Osteoblast (primary cell): ENCODE results near the gene CARD8. TPM values are rescaled to one million over a fixed set of nuclear protein-coding genes. Genes with fewer than 3 reads are reported as not detected.
"Not testable (repeated sequence)": the region's sequence is repeated elsewhere in the genome, so short reads cannot be mapped to it uniquely, and the experiment has no call there.

Source experiments
- DNase-seq: peaks from one replicate; pipeline ENCODE4 v3.0.0; 2011; ENCODE audit warnings: low spot score, mixed read lengths; ENCODE audit not compliant: insufficient read length; ENCODE audit errors: missing footprints
- H2AFZ ChIP-seq: 2 replicates; pipeline ENCODE4 v1.6.0; 2011; ENCODE audit warnings: mild to moderate bottlenecking, low read length
- H3K27ac ChIP-seq: 2 replicates; pipeline ENCODE4 v1.5.1; 2011; ENCODE audit warnings: mild to moderate bottlenecking, low read depth, low read length, moderate library complexity
- H3K27me3 ChIP-seq: 2 replicates; pipeline ENCODE4 v1.6.0; 2012; ENCODE audit warnings: mild to moderate bottlenecking, control low read depth, inconsistent platforms, low read length, moderate library complexity; ENCODE audit not compliant: insufficient read depth
- H3K36me3 ChIP-seq: 2 replicates; pipeline ENCODE4 v1.5.1; 2011; ENCODE audit warnings: mild to moderate bottlenecking, low read length, control low read depth, moderate library complexity; ENCODE audit not compliant: insufficient read depth
- H3K4me1 ChIP-seq: 2 replicates; pipeline ENCODE4 v1.5.1; 2011; ENCODE audit warnings: mild to moderate bottlenecking, low read length, control low read depth, moderate library complexity; ENCODE audit not compliant: insufficient read depth
- H3K4me2 ChIP-seq: 2 replicates; pipeline ENCODE4 v1.6.0; 2011; ENCODE audit warnings: mild to moderate bottlenecking, low read length; ENCODE audit not compliant: insufficient read depth
- H3K4me3 ChIP-seq: fragments of 200-600 bp; sonication (generic); 3 replicates; pipeline ENCODE4 v1.5.1; 2012; ENCODE audit warnings: mild to moderate bottlenecking, low read length, inconsistent platforms; ENCODE audit not compliant: insufficient read depth
- H3K79me2 ChIP-seq: 2 replicates; pipeline ENCODE4 v1.6.0; 2012; ENCODE audit warnings: mild to moderate bottlenecking, low read length, control low read depth, inconsistent platforms; ENCODE audit not compliant: insufficient read depth
- H3K9me3 ChIP-seq: 2 replicates; pipeline ENCODE4 v1.5.1; 2011; ENCODE audit warnings: low read depth, low read length, control low read depth
- H4K20me1 ChIP-seq: 2 replicates; pipeline ENCODE4 v1.6.0; 2012; ENCODE audit warnings: mild to moderate bottlenecking, low read length, control low read depth; ENCODE audit not compliant: insufficient read depth
- total RNA-seq: library from RNA; depleted of rRNA; stranded (reverse); fragments of >200 nt; gene quantifications from 2 replicates; pipeline ENCODE4 v1.2.3, GENCODE V29; 2012
- TF ChIP-seq, protein P1 (sequence below): IDR thresholded peaks from 2 replicates; pipeline ENCODE4 v1.5.1; 2011; ENCODE audit warnings: mild to moderate bottlenecking, low read depth, low read length, moderate library complexity; ENCODE audit errors: extremely low read depth

CARD8 gene
- total RNA-seq, 1 donor, result 17.4 TPM

DNA sequence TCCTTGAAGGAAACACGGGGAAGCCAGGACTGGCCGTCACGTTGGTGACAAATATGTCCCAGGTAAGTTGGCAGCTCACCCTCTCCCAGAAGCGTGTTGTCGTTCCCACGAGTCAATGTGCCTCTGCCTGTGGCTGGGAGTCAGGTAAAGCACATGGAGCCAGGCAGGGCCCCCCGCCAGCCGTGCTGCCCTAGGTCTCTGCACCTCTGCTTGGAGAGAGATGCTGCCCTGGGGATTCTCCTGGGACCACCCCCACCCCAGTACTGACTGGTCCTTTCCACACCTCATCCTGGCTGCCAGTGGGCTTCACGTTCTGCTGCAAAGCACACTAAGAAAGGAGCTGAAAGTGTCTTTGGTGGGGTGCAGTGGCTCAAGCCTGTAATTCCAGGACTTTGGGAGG lies 24.0 kb upstream of the CARD8 start:
- Histone ChIP-seq H3K9me3 (peaks cover 4% of the 10 kb centered on the region), H3K27ac (no peak overlapping the region), H3K4me1 (peaks cover 6% of the 10 kb centered on the region), H3K4me2 (no peak overlapping the region), H3K27me3 (no peaks in the 10 kb centered on the region), H4K20me1 (no peaks in the 10 kb centered on the region), H3K4me3 (no peak overlapping the region), H3K36me3 (no peaks in the 10 kb centered on the region), H2AFZ (no peak overlapping the region), H3K79me2 (no peaks in the 10 kb centered on the region)
- TF ChIP-seq, protein P1, sequence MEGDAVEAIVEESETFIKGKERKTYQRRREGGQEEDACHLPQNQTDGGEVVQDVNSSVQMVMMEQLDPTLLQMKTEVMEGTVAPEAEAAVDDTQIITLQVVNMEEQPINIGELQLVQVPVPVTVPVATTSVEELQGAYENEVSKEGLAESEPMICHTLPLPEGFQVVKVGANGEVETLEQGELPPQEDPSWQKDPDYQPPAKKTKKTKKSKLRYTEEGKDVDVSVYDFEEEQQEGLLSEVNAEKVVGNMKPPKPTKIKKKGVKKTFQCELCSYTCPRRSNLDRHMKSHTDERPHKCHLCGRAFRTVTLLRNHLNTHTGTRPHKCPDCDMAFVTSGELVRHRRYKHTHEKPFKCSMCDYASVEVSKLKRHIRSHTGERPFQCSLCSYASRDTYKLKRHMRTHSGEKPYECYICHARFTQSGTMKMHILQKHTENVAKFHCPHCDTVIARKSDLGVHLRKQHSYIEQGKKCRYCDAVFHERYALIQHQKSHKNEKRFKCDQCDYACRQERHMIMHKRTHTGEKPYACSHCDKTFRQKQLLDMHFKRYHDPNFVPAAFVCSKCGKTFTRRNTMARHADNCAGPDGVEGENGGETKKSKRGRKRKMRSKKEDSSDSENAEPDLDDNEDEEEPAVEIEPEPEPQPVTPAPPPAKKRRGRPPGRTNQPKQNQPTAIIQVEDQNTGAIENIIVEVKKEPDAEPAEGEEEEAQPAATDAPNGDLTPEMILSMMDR, result no peak
- DNase-seq, result no peak

DNA sequence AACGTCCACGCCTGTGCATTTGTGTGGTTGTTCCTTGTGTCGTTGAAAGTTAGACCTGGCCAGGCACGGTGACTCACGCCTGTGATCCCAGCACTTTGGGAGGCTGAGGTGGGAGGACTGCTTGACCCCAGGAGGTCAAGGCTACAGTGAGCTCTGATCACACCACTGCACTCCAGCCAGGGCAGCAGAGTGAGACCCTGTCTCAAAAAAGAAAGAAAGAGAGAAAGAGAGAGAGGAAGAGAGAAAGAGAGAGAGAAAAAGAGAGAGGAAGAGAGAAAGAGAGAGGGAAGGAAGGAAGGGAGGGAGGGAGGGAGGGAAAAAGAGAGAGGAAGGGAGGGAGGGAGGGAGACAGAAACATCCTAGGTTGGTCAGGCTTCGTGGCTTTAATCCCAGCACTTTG lies 19.2 kb upstream of the CARD8 start:
- no peak overlapping the region for H3K4me2 ChIP-seq
- no peak overlapping the region for H3K4me3 ChIP-seq
- no peaks in the 10 kb centered on the region for H3K27me3 ChIP-seq
- H3K27ac ChIP-seq, result no peak overlapping the region
- peaks cover 3% of the 10 kb centered on the region for H3K4me1 ChIP-seq
- TF ChIP-seq, protein P1, result no peak
- no peak for DNase-seq
- H3K36me3 ChIP-seq, result no peaks in the 10 kb centered on the region
- H4K20me1 ChIP-seq, result no peaks in the 10 kb centered on the region
- no peaks in the 10 kb centered on the region for H3K79me2 ChIP-seq
- H3K9me3 ChIP-seq, result no peaks in the 10 kb centered on the region
- H2AFZ ChIP-seq, result no peak overlapping the region

DNA sequence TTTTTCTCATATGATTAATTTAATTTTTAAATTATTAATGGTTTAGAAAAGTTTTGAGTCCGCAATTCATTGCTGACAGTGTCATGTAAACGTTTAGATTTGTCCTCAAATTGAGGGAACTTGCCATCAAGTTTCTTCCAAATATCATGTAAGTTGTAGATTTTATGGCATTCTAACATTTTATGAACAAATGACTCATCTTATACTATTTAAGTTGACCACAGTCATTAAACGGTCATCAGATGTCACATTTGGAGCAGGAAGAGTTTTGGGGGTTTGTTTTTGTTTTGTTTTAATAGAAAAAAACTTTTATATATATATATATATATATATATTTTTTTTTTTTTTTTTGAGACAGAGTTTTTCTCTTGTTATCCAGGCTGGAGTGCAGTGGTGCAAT lies 18.5 kb upstream of the CARD8 start:
- H3K4me2 ChIP-seq, result no peak overlapping the region
- H3K4me3 ChIP-seq, result no peak overlapping the region
- no peaks in the 10 kb centered on the region for H4K20me1 ChIP-seq
- TF ChIP-seq, protein P1, result no peak
- H3K27me3 ChIP-seq, result no peaks in the 10 kb centered on the region
- DNase-seq, result peak; percentile 72
- no peak overlapping the region for H2AFZ ChIP-seq
- no peaks in the 10 kb centered on the region for H3K9me3 ChIP-seq
- no peak overlapping the region for H3K27ac ChIP-seq
- no peaks in the 10 kb centered on the region for H3K79me2 ChIP-seq
- peaks cover 3% of the 10 kb centered on the region for H3K4me1 ChIP-seq
- no peaks in the 10 kb centered on the region for H3K36me3 ChIP-seq

DNA sequence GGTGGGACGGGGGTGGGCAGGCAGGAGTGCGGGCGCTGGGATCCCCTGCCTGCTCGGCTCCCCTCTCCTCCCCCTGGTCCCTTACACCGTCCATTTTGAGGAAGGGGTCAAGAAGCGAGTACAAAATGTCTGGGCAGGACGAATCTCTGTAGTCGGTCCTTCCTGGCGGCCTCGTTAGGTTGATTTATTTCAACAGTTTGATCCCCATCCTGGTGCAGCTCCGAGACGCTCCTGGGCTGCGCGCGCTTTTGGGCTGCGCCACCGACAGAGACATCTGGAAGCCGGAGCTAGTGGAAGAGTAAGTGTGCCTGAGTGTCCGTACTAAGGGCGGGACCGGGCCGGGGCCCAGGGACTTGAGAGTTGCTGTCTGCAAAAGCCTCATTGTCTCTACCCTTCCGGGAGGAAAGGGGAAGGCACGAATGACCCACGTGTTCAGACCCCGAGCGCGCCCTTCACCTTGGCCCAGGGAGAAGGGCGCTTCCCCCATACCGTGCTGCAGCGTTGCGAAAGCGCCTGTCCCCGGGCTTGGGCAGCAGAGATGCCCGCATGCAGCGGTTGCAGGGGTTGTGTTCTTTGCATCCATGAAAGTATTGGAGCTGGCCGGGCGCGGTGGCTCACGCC lies 15.9 kb upstream of the CARD8 start:
- Histone ChIP-seq H3K4me1 (peaks cover 3% of the 10 kb centered on the region), H3K27ac (no peak overlapping the region), H2AFZ (peak overlapping the region; percentile 81), H4K20me1 (no peaks in the 10 kb centered on the region), H3K4me3 (peak overlapping the region; percentile 42), H3K4me2 (peak overlapping the region; percentile 82), H3K36me3 (no peaks in the 10 kb centered on the region), H3K79me2 (no peaks in the 10 kb centered on the region), H3K27me3 (no peaks in the 10 kb centered on the region), H3K9me3 (no peaks in the 10 kb centered on the region)
- peak; percentile 78 for DNase-seq
- TF ChIP-seq, protein P1, result no peak

DNA sequence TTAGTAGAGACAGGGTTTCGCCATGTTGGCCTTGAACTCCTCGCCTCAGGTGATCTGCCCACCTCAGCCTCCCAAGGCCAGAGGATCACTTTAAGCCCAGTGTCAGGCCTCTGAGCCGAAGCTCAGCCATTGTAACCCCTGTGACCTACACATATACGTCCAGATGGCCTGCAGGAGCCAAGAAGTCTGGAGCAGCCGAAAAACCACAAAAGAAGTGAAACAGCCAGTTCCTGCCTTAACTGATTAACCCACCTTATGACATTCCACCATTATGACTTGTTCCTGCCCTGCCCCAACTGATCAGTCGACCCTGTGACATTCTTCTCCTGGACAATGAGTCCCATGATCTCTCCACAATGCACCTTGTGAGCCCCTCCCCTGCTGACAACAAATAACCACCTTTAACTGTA lies 13.9 kb upstream of the CARD8 start:
- H3K9me3 ChIP-seq, DNase-seq, H3K4me2 ChIP-seq, H3K27me3 ChIP-seq, H3K79me2 ChIP-seq, H3K27ac ChIP-seq, H4K20me1 ChIP-seq, H2AFZ ChIP-seq, H3K36me3 ChIP-seq, H3K4me3 ChIP-seq, H3K4me1 ChIP-seq: not testable (repeated sequence)

DNA sequence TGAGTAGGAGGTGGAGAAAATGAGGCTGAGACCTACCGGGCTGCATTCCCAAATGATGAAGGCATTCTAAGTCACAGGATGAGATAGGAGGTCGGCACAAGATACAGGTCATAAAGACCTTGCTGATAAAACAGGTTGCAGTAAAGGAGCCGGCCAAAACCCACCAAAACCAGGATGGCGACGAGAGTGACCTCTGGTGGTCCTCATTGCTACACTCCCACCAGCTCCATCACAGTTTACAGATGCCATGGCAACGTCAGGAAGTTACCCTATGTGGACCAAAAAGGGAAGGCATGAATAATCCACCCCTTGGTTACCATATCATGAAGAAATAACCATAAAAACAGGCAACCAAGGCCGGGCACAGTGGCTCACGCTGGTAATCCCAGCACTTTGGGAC lies 9.6 kb upstream of the CARD8 start:
- not testable (repeated sequence) for H3K4me2 ChIP-seq, H3K27me3 ChIP-seq, H3K4me3 ChIP-seq, H3K9me3 ChIP-seq, H3K4me1 ChIP-seq, H3K27ac ChIP-seq, H4K20me1 ChIP-seq, H3K36me3 ChIP-seq, H3K79me2 ChIP-seq, H2AFZ ChIP-seq, DNase-seq
